Ascending aorta (tissue), 2 donors: ENCODE measurements around the gene TARS2. TPM values are rescaled to one million over a fixed set of nuclear protein-coding genes. Genes with fewer than 3 reads are reported as not detected.

ENCODE experiments used
- DNase-seq, 2 donors: peaks; one replicate each; pipeline ENCODE4 v3.0.0-alpha.2; 2019; ENCODE audit warnings: low spot score in 2 of 2
- H3K27ac ChIP-seq, 2 donors: fragments of 200-600 bp; sonication (generic); one replicate each; pipeline ENCODE4 v1.5.1; 2016 to 2017; ENCODE audit warnings: mild to moderate bottlenecking in 1 of 2
- H3K27me3 ChIP-seq: fragments of 200-600 bp; sonication (generic); one replicate; pipeline ENCODE4 v1.5.1; 2017
- H3K36me3 ChIP-seq, 2 donors: fragments of 200-600 bp; sonication (generic); one replicate each; pipeline ENCODE4 v1.5.1; 2016
- H3K4me1 ChIP-seq, 2 donors: fragments of 200-600 bp; sonication (generic); one replicate each; pipeline ENCODE4 v1.5.1; 2016 to 2017; ENCODE audit warnings: mild to moderate bottlenecking in 1 of 2
- H3K4me3 ChIP-seq, 2 donors: fragments of 200-600 bp; sonication (generic); one replicate each; pipeline ENCODE4 v1.5.1; 2016 to 2017; ENCODE audit warnings: mild to moderate bottlenecking in 1 of 2
- H3K9me3 ChIP-seq, 2 donors: fragments of 200-600 bp; sonication (generic); one replicate each; pipeline ENCODE4 v1.5.1; 2016
- CTCF ChIP-seq, 3 experiments: fragments of 200-600 bp in 2 of 3; fragments of 450-650 bp in 1 of 3; sonication (generic) in 2 of 3; IDR thresholded peaks; one replicate each; pipeline ENCODE4 v1.5.1; 2016 to 2019; ENCODE audit warnings: antibody characterized with exemption in 3 of 3, mild to moderate bottlenecking in 1 of 3, moderate library complexity in 1 of 3
- intact Hi-C: fragments of 100-400 bp; cut with DNase I; formaldehyde crosslinking; loops from one replicate; pipeline ENCODE4 v1.15.1; 2023
- total RNA-seq: library from RNA; depleted of rRNA; stranded (reverse); fragments of >200 nt; gene quantifications from one replicate; pipeline ENCODE4 v1.1.0, GENCODE V29; 2016

TARS2 gene
- total RNA-seq, 1 donor from 2014 or later, result 10.9 TPM

DNA sequence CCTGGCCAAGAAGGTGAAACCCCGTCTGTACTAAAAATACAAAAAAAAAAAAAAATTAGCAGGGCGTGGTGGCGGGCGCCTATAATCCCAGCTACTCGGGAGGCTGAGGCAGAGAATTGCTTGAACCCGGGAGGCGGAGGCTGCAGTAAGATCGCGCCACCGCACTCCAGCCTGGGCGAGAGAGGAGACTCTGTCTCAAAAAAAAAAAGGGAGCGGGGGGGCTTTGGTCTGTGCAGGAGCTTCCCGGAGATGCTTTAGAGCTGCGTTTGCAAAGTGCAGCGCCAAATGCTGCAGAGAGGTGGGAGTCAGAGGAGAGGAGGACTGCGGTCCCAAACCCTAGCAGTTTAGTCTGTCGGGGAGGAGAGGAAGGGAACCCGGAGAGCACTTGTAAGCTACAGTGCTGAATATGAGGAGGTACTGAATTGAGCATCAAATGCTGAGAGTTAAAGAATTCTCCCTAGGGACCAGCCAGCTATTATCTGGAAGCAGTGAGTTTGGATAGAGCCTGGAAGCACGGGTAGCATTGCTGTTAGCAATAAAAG lies 28.9 kb downstream of the TARS2 start:
- intact Hi-C loops, result no loop called here
- Histone ChIP-seq H3K9me3 (no peaks in the 10 kb centered on the region), H3K4me3 (peak overlapping the region; percentile 64 to 65), H3K4me1 (peaks cover 0 to 9% of the 10 kb centered on the region in 2 donors), H3K36me3 (no peaks in the 10 kb centered on the region), H3K27ac (peak overlapping the region; percentile 55 to 84), H3K27me3 (no peaks in the 10 kb centered on the region)
- DNase-seq, result no peak
- no peak for TF ChIP-seq CTCF (IDR thresholded peaks at IDR 0.05)

- DNase-seq, result no peak
- no peaks in the 10 kb centered on the region for H3K27me3 ChIP-seq
- peak overlapping the region in 1 of 2 donors; percentile 65 for H3K4me3 ChIP-seq
- H3K36me3 ChIP-seq, result no peaks in the 10 kb centered on the region
- intact Hi-C loops, result no loop called here
- no peaks in the 10 kb centered on the region for H3K9me3 ChIP-seq
- peak overlapping the region in 1 of 2 donors; percentile 55 for H3K27ac ChIP-seq
- no peak for TF ChIP-seq CTCF (IDR thresholded peaks at IDR 0.05)
- peaks cover 0 to 9% of the 10 kb centered on the region in 2 donors for H3K4me1 ChIP-seq
These were observed 29.4 kb downstream of the TARS2 start for GRCh38 chr1:150516616-150517015.

DNA sequence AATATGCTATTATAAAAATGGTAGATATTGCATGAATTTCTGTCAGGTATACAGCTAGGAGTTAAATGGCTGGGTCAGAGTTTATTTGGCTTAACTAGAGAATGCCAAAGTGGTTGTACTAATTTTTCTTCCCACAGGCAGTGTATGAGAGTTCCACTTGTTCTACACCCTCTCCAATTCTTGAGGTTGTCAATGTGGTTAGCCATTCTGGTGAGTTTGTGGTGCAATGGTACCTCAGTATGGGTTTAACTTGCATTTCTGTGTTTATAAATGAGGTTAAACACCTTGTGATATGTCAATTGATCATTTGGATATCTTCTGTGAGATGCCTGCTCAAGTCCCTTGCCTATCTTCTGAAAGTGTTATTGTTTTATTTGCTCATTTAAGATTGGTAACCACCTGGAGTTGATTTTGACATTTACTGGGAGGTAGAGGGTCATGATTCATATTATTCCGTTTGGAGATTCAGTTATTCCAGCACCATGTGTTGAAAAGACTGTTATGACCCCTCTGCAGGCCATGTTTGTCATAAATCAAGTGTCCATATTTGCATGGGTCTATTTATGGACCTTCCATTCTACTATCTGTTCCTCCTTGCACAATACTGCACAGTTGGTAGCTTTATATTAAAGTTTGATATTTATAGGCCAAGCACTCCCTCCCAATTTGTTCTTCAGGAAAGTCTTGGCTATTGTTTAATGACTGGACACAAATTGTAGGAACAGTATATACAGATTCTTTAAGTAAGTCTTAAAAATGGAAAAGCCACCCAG lies 34.2 kb downstream of the TARS2 start:
- intact Hi-C loops, result no loop called here

DNA sequence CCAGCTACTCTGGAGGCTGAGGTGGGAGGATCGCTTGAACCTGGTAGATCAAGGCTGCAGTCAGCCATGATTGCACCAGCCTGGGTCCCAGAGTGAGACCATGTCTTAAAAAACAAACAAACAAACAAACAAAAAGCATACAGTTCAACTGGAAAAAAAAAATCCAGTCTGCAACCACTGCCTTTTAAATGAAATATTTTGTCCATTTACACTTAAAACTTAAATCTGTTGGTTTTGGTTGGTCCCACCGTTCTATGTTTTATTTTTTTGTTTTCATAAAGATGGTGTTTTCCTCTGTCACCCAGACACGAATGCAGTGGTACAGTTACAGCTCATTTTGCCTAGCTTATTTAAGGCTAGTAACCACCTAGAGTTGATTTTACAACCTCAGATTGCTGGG lies 38.1 kb downstream of the TARS2 start:
- no peak for TF ChIP-seq CTCF (IDR thresholded peaks at IDR 0.05)
- Histone ChIP-seq H3K36me3 (no peaks in the 10 kb centered on the region), H3K4me3 (no peak overlapping the region), H3K27me3 (no peaks in the 10 kb centered on the region), H3K4me1 (no peaks in the 10 kb centered on the region), H3K27ac (no peak overlapping the region), H3K9me3 (no peaks in the 10 kb centered on the region)
- intact Hi-C loops, result no loop called here
- DNase-seq, result no peak

More for the DNA sequence above, 34.2 kb downstream of the TARS2 start:
- H3K27ac ChIP-seq, result no peak overlapping the region
- no peak for TF ChIP-seq CTCF (IDR thresholded peaks at IDR 0.05)
- H3K27me3 ChIP-seq, result no peaks in the 10 kb centered on the region
- no peak for DNase-seq
- H3K9me3 ChIP-seq, result no peaks in the 10 kb centered on the region
- H3K36me3 ChIP-seq, result no peaks in the 10 kb centered on the region
- H3K4me1 ChIP-seq, result peaks cover 0 to 2% of the 10 kb centered on the region in 2 donors
- H3K4me3 ChIP-seq, result no peak overlapping the region

GRCh38 chr1:150528196-150528595 lies 41.0 kb downstream of the TARS2 start:
- no peak for TF ChIP-seq CTCF (IDR thresholded peaks at IDR 0.05)
- Histone ChIP-seq H3K4me3 (no peak overlapping the region), H3K27ac (no peak overlapping the region), H3K9me3 (no peaks in the 10 kb centered on the region), H3K36me3 (no peaks in the 10 kb centered on the region), H3K27me3 (no peaks in the 10 kb centered on the region), H3K4me1 (peaks cover 6% of the 10 kb centered on the region in 2 donors)
- no peak for DNase-seq
- intact Hi-C loops, result no loop called here
